OCI-LY3 (cell line): Measurements from ENCODE around the gene EPN3.

ENCODE experiments used
- EZH2phosphoT487 ChIP-seq: fragments of 200-600 bp; shearing (Covaris generic); IDR thresholded peaks from 2 replicates; pipeline ENCODE4 v1.6.1; 2018; ENCODE audit warnings: antibody characterized with exemption, mixed run types, low read depth
- TF ChIP-seq, protein P1 (sequence below): fragments of 200-600, 300-600 bp; sonication (generic); IDR thresholded peaks from 2 replicates; pipeline ENCODE4 v1.5.1; 2014; ENCODE audit warnings: antibody characterized with exemption, low read length, low read depth

DNA sequence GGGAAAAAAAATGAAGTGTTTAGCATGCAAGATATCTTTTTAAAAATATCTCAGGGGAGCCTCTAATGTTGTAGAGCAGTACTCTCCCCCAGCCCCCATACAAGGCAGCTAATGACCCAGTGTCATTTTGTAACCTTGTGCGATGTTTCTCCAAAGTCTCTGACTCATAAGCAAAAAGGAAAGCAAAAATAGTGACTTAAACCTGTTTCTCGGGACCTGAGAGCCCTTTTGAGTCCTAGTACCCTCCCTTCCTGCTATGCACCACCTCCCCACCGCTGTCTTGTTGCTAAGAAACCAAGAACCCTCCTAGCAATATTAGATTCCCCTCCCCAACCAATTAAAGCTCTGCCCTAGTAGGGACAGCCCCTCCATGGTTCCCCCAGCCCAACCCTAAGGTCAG is 21.5 kb upstream of the EPN3 start:
- TF ChIP-seq, protein P1, sequence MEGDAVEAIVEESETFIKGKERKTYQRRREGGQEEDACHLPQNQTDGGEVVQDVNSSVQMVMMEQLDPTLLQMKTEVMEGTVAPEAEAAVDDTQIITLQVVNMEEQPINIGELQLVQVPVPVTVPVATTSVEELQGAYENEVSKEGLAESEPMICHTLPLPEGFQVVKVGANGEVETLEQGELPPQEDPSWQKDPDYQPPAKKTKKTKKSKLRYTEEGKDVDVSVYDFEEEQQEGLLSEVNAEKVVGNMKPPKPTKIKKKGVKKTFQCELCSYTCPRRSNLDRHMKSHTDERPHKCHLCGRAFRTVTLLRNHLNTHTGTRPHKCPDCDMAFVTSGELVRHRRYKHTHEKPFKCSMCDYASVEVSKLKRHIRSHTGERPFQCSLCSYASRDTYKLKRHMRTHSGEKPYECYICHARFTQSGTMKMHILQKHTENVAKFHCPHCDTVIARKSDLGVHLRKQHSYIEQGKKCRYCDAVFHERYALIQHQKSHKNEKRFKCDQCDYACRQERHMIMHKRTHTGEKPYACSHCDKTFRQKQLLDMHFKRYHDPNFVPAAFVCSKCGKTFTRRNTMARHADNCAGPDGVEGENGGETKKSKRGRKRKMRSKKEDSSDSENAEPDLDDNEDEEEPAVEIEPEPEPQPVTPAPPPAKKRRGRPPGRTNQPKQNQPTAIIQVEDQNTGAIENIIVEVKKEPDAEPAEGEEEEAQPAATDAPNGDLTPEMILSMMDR: no peak
- TF ChIP-seq EZH2phosphoT487: no peak
